Caki2 (cell line): ENCODE data around the gene GFPT1. TPM values are rescaled to one million over a fixed set of nuclear protein-coding genes. Genes with fewer than 3 reads are reported as not detected.
"Not testable (repeated sequence)": the region's sequence is repeated elsewhere in the genome, so short reads cannot be mapped to it uniquely, and the experiment has no call there.

Source experiments
- DNase-seq: peaks from one replicate; pipeline ENCODE4 v3.0.0-alpha.2; 2015; ENCODE audit warnings: low read depth
- in situ Hi-C: cut with HindIII; loops from 2 replicates; pipeline ENCODE4 v1.10.0; 2016; ENCODE audit warnings: low sequenced_read_pairs, low pct_unique_long_range_greater_than_20kb, mixed read lengths
- total RNA-seq: library from RNA; depleted of rRNA; stranded (reverse); fragments of >200 nt; shearing (Covaris generic); gene quantifications from 2 replicates; pipeline ENCODE4 v1.2.3, GENCODE V29; 2014; ENCODE audit warnings: low replicate concordance

GFPT1 gene
- total RNA-seq, 1 experiment from 2014 or later: 35.1 TPM

- in situ Hi-C loops: no loop called here
- peak; percentile 21 for DNase-seq
Measured at GRCh38 chr2:69386360-69386759, 667 bp downstream of the GFPT1 start.

DNA sequence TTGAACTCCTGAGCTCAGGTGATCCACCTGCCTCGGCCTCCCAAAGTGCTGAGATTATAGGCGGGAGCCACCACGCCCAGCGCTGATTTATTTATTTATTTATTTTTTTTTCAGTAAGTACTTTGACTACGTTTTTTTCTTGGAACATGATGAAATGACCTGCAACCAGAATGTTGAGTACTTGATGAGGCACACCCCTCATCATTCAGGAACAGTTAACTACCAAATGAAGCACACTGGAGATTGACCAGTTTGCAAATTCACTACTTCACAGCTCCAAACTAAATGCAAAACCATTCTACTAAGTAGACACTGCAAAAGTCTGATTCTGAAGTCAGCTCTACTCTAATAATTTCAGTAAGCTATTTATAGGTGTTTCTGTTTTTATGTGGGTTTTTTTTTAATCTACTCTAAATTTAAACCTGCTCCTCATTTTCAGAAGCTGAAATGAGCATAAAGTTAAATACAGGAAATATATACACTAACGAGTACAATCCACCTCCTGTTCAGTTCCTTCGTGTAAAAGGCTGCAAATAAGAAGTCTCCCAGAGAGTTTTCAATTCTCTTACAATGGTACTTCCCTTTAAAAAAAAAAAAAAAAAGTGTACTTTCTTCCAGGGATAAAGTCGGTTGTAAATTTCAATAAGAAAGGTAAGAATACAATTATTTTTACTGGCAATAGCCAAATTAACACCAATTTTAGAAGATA lies 1.4 kb downstream of the GFPT1 start:
- peak; percentile 63 for DNase-seq
- in situ Hi-C loops: no loop called here

GRCh38 chr2:69384618-69385081 lies 2.4 kb downstream of the GFPT1 start:
- in situ Hi-C loops: no loop called here
- DNase-seq: peak; percentile 33

DNA sequence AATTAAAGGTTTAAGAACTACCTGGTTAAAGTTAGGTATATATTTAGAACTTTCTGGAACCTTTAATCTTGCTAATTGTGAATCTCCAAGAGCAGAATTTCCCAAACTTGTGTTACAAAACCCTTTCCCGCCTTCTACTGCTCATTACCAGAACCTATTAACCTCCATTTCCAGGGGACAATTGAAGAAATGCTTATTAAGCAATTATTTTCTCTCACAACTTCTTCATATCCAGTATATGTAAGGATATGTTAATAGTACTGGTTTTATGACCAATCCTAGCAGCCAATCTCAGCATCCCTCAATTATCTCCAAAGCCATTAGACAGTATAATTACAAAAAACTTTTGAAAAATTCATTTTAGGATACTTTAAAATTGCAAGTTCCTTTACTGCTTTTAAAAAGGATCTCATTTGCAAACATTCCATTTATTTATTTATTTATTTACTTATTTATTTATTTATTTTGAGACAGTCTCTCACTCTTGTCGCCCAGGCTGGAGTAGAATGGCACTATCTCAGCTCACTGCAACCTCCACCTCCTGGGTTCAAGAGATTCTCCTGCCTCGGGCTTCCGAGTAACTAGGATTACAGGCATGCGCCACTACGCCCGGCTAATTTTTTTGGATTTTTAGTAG lies 3.7 kb downstream of the GFPT1 start:
- DNase-seq: no peak
- in situ Hi-C loops: no loop called here

- in situ Hi-C loops: no loop called here
- DNase-seq: peak; percentile 82
Measured at GRCh38 chr2:69382547-69382946, 4.5 kb downstream of the GFPT1 start.

DNA sequence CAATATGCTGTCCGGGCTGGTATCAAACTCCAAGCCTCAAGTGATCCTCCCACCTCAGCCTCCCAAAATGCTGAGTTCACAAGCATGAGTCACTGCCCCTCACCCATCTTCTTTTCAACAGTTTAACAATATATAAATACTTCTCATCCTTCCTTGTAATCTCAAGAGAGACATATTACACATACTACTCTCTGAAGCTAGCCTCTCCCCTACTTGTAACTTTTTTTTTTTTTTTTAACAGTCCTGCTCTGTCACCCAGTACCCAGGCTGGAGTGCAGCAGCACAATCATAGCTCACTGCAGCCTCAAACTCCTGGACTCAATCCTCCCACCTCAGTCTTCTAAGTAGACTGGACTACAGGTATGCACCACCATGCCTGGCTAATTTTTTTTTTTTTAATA lies 5.7 kb downstream of the GFPT1 start:
- in situ Hi-C loops: no loop called here

GRCh38 chr2:69380072-69380917 lies 6.7 kb downstream of the GFPT1 start:
- DNase-seq: peak; percentile 40
- in situ Hi-C loops: no loop called here

More for the DNA sequence above, 5.7 kb downstream of the GFPT1 start:
- peak; percentile 86 for DNase-seq

- no peak for DNase-seq
- in situ Hi-C loops: no loop called here
Measured at GRCh38 chr2:69376403-69376802, 10.6 kb downstream of the GFPT1 start.

DNA sequence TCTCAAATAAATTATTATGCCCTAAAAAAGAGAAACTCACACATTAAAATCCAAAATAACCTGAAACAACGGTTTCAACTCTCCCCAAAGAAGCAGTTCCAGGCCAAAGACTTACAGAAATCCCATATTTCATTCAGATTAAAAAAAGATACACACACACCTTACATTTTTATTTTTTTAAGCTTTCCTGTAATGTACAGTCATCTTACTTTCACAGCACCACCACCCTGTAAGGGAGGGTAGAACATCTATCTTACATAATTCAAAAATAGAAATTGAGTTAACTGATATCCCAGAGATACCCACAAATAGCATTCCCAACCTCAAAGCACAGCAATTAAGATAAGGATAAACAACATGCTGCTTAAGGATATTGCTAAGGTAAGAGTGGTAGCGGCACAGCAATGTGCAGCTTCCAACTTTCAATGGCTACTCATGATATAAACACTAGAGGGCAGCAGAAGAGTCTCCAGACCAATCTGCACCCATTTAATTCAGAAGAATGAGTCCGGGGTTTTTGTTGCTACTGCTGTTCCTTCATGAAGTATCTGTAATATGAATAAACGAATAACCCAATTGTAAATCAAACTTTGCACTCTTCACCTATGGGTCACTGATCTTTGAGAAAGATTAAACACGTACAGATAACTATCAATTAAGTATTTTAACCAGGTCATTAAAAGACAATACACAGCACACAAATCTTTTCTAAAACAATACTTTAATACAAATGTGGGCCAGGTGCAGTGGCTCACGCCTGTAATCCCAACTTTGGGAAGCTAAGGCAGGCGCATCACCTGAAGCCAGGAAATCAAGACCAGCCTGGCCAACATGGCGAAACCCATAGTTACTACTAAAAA lies 11.3 kb downstream of the GFPT1 start:
- peak; percentile 49 for DNase-seq
- in situ Hi-C loops: no loop called here

DNA sequence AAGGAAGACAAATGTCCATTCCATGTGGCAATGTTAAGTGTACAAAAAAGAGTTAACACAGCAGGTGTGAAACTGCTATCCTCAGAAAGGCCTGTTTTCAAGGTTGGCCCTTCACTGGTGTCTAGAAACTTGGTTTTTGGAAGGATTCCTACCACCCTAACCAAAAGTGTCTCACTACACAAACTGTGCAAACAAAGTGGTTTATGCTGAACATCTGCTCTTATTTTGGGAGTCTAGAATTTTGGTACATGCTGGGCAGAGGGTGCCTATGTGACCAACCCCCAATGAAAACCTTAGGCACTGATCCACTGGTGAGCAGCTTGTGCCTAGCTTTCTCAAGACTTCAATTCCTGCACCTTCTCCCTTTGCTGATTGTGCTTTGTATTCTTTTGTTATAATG lies 14.3 kb downstream of the GFPT1 start:
- no peak for DNase-seq
- in situ Hi-C loops: no loop called here

- in situ Hi-C loops: no loop called here
- no peak for DNase-seq
Measured at GRCh38 chr2:69369802-69370201, 17.2 kb downstream of the GFPT1 start.

DNA sequence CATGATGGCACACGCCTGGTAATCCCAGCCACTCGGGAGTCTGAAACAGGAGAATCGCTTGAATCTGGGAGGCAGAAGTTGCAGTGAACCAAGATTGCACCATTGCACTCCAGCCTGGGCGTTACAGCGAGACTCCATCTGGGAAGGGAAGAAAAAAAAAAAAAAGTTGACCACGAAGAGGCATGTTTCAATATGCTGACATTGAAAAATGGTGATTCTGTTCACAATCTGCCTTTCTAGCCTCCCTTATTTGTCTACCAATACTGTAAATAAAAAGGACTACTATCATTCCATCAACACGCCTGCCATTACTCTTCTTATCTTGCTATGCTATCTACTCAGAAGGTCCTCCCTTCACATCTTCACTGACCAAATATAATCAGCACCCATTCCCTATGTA lies 18.4 kb downstream of the GFPT1 start:
- DNase-seq: no peak
- in situ Hi-C loops: no loop called here

GRCh38 chr2:69359371-69359770 lies 27.7 kb downstream of the GFPT1 start:
- in situ Hi-C loops: no loop called here

DNA sequence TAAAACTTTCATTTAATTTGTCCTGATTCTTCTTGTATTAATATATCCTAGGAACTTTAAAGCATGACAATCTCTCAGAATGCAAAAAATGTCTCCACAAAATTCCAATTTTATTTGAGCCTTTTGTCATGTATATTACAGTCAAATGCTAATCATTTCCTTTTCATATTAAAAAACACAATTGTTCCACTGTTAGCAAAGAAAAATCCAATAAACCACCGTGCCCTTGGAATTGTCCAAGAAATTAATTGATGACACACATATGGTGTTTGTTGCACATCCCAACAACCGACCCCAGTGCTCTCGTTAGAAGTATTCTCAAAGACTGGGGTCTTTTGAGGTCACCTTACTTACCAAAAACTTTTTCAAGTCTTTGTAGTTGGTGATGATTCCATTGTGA lies 28.1 kb downstream of the GFPT1 start:
- DNase-seq: no peak
- in situ Hi-C loops: no loop called here

More at GRCh38 chr2:69359371-69359770, 27.7 kb downstream of the GFPT1 start:
- no peak for DNase-seq

DNA sequence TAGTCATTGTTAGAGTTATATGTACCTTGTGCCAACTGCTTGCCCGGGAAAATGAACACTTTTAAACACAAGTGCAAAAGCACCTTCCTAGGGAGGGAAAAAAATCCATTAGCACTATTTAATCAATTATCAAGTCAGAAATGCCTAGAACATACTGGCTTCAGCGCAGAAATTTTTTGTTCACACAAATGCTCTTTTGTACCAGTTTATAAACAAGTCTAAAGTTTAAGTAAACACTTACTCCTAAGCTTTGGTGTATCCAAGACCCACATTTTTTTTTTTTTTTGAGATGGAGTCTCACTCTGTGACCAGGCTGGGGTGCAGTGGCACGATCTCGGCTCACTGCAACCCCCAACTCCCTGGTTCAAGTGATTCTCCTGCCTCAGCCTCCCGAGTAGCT lies 30.6 kb downstream of the GFPT1 start:
- in situ Hi-C loops: no loop called here
- no peak for DNase-seq

GRCh38 chr2:69354976-69355375 lies 32.1 kb downstream of the GFPT1 start:
- in situ Hi-C loops, DNase-seq: not testable (repeated sequence)

DNA sequence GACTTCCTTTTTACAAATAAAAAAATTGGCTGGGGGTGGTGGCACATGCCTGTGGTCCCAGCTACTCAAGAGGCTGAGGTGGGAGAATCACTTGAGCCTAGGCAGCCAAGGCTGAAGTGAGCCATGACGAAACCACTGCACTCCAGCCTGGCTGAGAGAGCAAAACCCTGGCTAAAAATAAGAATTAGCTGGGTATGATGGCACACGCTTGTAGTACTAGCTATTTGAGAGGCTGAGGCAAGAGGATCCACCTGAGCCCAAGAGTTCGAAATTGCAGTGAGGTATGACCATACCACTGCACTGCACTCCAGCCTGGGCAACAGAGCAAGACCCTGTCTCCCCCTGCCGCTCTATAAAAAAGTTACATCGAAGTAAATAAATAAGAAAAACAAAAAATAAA lies 33.7 kb downstream of the GFPT1 start:
- in situ Hi-C loops: no loop called here
- DNase-seq: no peak

GRCh38 chr2:69348781-69349180 lies 38.2 kb downstream of the GFPT1 start:
- no peak for DNase-seq
- in situ Hi-C loops: no loop called here
